NT2/D1 (cell line): Measurements from ENCODE around the gene RNF13.

Experiments
- YY1 ChIP-seq: IDR thresholded peaks from 2 replicates; pipeline ENCODE4 v1.6.1; 2011; ENCODE audit not compliant: insufficient read length, insufficient read depth
- ZNF274 ChIP-seq: IDR thresholded peaks from 2 replicates; pipeline ENCODE4 v1.6.1; 2011; ENCODE audit warnings: mild to moderate bottlenecking, low read depth, low read length

GRCh38 chr3:149830902-149831301 lies 17.9 kb downstream of the RNF13 start:
- TF ChIP-seq ZNF274 = no peak
- no peak for TF ChIP-seq YY1
